PC-9 (cell line): Measurements from ENCODE around the gene PTPN1.

Source experiments
- EZH2 ChIP-seq: fragments of 200-600 bp; sonication (generic); IDR thresholded peaks from 2 replicates; pipeline ENCODE4 v1.8.0; 2017; ENCODE audit warnings: antibody characterized with exemption, low read depth
- TF ChIP-seq, protein P1 (sequence below): fragments of 200-600 bp; sonication (generic); conservative IDR thresholded peaks from 2 replicates; pipeline ENCODE4 v1.6.1; 2017; ENCODE audit warnings: mixed run types, antibody characterized with exemption, mild to moderate bottlenecking, moderate library complexity

DNA sequence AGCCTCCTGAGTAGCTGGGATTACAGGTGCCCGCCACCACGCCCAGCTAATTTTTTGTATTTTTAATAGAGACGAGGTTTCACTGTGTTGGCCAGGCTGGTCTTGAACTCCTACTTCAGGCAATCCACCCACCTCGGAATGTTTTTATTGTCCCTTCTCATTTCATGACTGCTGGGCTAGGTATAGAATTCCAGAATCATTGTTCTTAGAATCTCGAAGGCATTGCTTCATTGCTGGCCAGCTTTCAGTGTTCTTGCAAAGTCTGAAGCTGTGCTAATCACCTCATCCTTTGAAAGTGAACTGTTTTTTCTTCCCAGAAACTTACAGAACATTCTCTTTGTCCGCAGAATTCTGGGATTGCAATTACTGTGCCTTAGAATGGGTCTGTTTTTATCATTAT lies 49.0 kb downstream of the PTPN1 start:
- TF ChIP-seq, protein P1, sequence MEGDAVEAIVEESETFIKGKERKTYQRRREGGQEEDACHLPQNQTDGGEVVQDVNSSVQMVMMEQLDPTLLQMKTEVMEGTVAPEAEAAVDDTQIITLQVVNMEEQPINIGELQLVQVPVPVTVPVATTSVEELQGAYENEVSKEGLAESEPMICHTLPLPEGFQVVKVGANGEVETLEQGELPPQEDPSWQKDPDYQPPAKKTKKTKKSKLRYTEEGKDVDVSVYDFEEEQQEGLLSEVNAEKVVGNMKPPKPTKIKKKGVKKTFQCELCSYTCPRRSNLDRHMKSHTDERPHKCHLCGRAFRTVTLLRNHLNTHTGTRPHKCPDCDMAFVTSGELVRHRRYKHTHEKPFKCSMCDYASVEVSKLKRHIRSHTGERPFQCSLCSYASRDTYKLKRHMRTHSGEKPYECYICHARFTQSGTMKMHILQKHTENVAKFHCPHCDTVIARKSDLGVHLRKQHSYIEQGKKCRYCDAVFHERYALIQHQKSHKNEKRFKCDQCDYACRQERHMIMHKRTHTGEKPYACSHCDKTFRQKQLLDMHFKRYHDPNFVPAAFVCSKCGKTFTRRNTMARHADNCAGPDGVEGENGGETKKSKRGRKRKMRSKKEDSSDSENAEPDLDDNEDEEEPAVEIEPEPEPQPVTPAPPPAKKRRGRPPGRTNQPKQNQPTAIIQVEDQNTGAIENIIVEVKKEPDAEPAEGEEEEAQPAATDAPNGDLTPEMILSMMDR: no peak
- TF ChIP-seq EZH2: no peak
